ENCODE measurements around the gene SERF1B. TPM values are rescaled to one million over a fixed set of nuclear protein-coding genes. Genes with fewer than 3 reads are reported as not detected.
"Not testable (repeated sequence)": the region's sequence is repeated elsewhere in the genome, so short reads cannot be mapped to it uniquely, and the experiment has no call there.

Gene SERF1B
- total RNA-seq, 2 experiments from 2014 or later, result 10.3 to 13.8 TPM

DNA sequence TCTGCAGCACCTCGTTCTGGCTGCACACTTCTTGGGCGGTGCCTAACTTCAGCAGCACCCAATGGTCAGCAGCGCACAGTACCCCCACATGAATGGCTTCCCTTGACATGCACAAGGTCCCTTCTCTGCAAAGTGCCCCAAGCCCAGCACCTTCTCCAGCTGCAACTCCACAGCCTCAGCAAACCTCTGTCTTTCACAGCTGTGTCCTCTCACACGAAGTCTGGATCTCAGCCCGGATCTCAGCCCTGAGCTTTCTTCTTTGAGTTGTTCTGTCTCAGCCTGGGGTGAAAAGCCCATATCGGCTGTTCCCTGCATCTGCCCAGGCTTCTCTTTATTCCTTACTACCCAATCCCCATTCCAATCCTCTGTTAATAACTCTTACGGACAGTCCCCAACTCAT lies 66.7 kb downstream of the SERF1B start:
- DNase-seq; H3K27ac Mint-ChIP-seq; H3K4me1 Mint-ChIP-seq; H3K4me3 Mint-ChIP-seq; H3K27me3 Mint-ChIP-seq; ATAC-seq; H3K36me3 Mint-ChIP-seq (ENCODE audit: low read depth); H3K9me3 Mint-ChIP-seq (ENCODE audit: low read depth); intact Hi-C loops (cut with DNase I, micrococcal nuclease); POLR2A ChIA-PET; CTCF ChIA-PET: not testable (repeated sequence)

Other genes with a start within 250 kb of the SERF1B start
- 100 to 1,000 TPM in 1 of 2 experiments, 10 to 100 TPM in 1; 93.2 to 167 TPM for gene SMN2, start 24.4 kb downstream of the SERF1B start, total RNA-seq

Measured in activated CD4-positive, alpha-beta T cell treated with anti-CD3 and anti-CD28 coated beads for 36 hours (primary cell).